Sigmoid colon (tissue), 4 donors: ENCODE measurements around the gene PPIA.

Source experiments
- EP300 ChIP-seq, 4 donors: sonication (generic); formaldehyde crosslinking; IDR thresholded peaks; one replicate each; pipeline ENCODE4 v1.6.1; 2017; ENCODE audit warnings: antibody characterized with exemption in 4 of 4
- POLR2A ChIP-seq, 2 donors: fragments of 450-650 bp; IDR thresholded peaks; one replicate each; pipeline ENCODE4 v1.6.1; 2016; ENCODE audit warnings: antibody characterized with exemption in 2 of 2, mild to moderate bottlenecking in 2 of 2, moderate library complexity in 2 of 2
- POLR2AphosphoS5 ChIP-seq, 4 donors: sonication (generic); formaldehyde crosslinking; IDR thresholded peaks; one replicate each; pipeline ENCODE4 v1.6.1; 2017; ENCODE audit warnings: antibody characterized with exemption in 4 of 4
- TF ChIP-seq, protein P1 (sequence below), 4 experiments: fragments of 450-650 bp in 3 of 4; fragments of 200-600 bp in 1 of 4; IDR thresholded peaks; one replicate each; pipeline ENCODE4 v1.5.1; 2016 to 2019; ENCODE audit warnings: antibody characterized with exemption in 4 of 4, mild to moderate bottlenecking in 3 of 4, moderate library complexity in 2 of 4

DNA sequence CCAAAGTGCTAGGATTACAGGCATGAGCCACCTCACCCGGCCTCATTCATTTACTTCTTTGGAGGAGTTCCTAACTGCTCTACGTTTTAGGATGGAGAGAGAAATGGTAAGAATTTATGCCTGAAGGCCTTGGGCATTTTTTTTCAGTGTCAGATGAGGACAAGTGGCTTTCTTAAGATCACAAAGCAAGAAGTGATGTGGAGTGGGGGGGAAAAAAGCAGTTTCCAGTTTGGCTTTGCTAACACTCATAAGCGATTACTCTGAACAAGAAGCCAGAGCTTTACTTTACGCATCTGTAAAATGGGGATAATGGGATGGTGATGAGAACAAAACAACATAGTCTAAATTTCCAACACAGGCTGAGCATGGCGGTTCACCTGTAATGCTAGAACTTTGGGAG lies 2.6 kb upstream of the PPIA start:
- TF ChIP-seq, protein P1, sequence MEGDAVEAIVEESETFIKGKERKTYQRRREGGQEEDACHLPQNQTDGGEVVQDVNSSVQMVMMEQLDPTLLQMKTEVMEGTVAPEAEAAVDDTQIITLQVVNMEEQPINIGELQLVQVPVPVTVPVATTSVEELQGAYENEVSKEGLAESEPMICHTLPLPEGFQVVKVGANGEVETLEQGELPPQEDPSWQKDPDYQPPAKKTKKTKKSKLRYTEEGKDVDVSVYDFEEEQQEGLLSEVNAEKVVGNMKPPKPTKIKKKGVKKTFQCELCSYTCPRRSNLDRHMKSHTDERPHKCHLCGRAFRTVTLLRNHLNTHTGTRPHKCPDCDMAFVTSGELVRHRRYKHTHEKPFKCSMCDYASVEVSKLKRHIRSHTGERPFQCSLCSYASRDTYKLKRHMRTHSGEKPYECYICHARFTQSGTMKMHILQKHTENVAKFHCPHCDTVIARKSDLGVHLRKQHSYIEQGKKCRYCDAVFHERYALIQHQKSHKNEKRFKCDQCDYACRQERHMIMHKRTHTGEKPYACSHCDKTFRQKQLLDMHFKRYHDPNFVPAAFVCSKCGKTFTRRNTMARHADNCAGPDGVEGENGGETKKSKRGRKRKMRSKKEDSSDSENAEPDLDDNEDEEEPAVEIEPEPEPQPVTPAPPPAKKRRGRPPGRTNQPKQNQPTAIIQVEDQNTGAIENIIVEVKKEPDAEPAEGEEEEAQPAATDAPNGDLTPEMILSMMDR (IDR thresholded peaks at IDR 0.05) = no peak
- TF ChIP-seq POLR2A (IDR thresholded peaks at IDR 0.05) (no peak), POLR2AphosphoS5 (IDR thresholded peaks at IDR 0.05) (no peak), EP300 (IDR thresholded peaks at IDR 0.05) (no peak)
